AG04450 (cell line): ENCODE measurements around the gene MEI1. TPM values are rescaled to one million over a fixed set of nuclear protein-coding genes. Genes with fewer than 3 reads are reported as not detected.

Experiments
- CTCF ChIA-PET: fragments of 300-600, 350-600 bp; formaldehyde crosslinking; extraction: SDS; loops from one replicate; lab custom pipeline; 2022; ENCODE audit warnings: antibody characterized with exemption, inconsistent platforms; lab: Charles Lee
- POLR2A ChIA-PET: fragments of 350-600 bp; formaldehyde crosslinking; extraction: SDS; loops from one replicate; lab custom pipeline; 2021; ENCODE audit warnings: antibody characterized with exemption, inconsistent platforms; lab: Yijun Ruan, JAX
- DNase-seq: peaks from one replicate; pipeline ENCODE4 v3.0.0-alpha.2; 2011; ENCODE audit warnings: low read depth, low spot score
- H3K27ac ChIP-seq: one replicate; pipeline ENCODE4 v1.5.1; 2012; ENCODE audit warnings: low read depth, low read length, control low read depth
- H3K27me3 ChIP-seq: one replicate; pipeline ENCODE4 v1.6.0; 2012; ENCODE audit warnings: low read length; ENCODE audit not compliant: control insufficient read depth, insufficient read depth
- H3K4me3 ChIP-seq: 2 replicates; pipeline ENCODE4 v1.5.1; 2011; ENCODE audit warnings: mild to moderate bottlenecking, low read depth, low read length, control low read depth
- H3K9me3 ChIP-seq: 2 replicates; pipeline ENCODE4 v1.5.1; 2012; ENCODE audit warnings: low read length; ENCODE audit not compliant: control insufficient read depth, insufficient read depth
- polyA plus RNA-seq: library from polyadenylated mRNA; depleted of rRNA; stranded (reverse); fragments of >200 nt; gene quantifications from 2 replicates; pipeline ENCODE4 v1.2.3, GENCODE V29; 2011
- TF ChIP-seq, protein P1 (sequence below): IDR thresholded peaks from 2 replicates; pipeline ENCODE4 v1.5.1; 2011; ENCODE audit warnings: low read depth, low read length, control low read depth, inconsistent platforms

Gene MEI1
- polyA plus RNA-seq, 1 experiment, result 0.22 TPM

DNA sequence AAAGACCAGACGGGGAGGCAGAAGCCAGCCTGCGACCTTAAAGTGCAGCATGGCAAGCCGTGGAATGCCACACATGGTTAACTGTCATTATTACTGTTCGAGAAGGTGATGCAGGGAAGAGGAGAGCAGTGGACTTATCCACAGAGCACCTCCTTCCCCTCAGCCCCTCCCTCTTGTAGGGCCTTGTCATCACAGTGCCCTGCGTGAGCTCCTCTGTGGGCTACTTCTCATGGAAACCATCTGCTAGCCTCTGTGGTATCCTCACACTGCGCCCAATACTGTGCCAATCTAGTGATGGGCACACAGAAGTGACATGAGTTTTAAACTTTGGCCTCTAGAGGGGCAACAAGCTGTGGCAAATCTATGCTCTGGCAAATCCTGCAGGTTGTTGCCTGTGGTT lies 83.0 kb downstream of the MEI1 start:
- H3K9me3 ChIP-seq, result no peaks in the 10 kb centered on the region
- no peak overlapping the region for H3K27ac ChIP-seq
- peaks cover 2% of the 10 kb centered on the region for H3K27me3 ChIP-seq
- DNase-seq, result no peak
- CTCF ChIA-PET, result interaction anchor here (0.7 to 3.1 kb wide), 3 partner anchors 36 to 143 kb away, joined by 3 to 9 read pairs (median 5); no protein-coding TSS in a partner anchor
- POLR2A ChIA-PET, result no interaction called here
- no peak overlapping the region for H3K4me3 ChIP-seq
- TF ChIP-seq, protein P1, sequence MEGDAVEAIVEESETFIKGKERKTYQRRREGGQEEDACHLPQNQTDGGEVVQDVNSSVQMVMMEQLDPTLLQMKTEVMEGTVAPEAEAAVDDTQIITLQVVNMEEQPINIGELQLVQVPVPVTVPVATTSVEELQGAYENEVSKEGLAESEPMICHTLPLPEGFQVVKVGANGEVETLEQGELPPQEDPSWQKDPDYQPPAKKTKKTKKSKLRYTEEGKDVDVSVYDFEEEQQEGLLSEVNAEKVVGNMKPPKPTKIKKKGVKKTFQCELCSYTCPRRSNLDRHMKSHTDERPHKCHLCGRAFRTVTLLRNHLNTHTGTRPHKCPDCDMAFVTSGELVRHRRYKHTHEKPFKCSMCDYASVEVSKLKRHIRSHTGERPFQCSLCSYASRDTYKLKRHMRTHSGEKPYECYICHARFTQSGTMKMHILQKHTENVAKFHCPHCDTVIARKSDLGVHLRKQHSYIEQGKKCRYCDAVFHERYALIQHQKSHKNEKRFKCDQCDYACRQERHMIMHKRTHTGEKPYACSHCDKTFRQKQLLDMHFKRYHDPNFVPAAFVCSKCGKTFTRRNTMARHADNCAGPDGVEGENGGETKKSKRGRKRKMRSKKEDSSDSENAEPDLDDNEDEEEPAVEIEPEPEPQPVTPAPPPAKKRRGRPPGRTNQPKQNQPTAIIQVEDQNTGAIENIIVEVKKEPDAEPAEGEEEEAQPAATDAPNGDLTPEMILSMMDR, result no peak

DNA sequence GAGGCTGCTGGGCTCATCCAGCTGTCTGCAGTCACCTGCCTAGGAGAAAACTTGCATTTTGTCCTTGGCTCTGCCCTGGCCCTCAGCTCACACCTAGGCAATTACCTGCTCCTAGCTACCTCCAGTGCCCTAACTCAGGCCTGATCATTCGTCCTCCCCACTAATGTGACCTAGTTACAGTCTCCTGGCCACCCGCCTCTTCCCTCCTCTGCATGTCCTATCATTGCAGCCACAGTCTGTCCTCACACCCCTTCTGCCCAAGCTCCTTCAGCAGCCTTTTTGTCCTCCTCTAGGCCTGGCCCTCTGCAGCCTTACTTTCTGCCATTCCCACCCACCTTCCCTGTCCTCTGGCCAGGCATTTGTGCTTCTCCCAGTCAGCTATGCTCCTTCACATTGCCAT lies 83.4 kb downstream of the MEI1 start:
- Histone ChIP-seq H3K9me3 (no peaks in the 10 kb centered on the region), H3K27ac (no peak overlapping the region), H3K4me3 (no peak overlapping the region), H3K27me3 (peaks cover 5% of the 10 kb centered on the region)
- TF ChIP-seq, protein P1, result no peak
- POLR2A ChIA-PET, result no interaction called here
- no peak for DNase-seq
- CTCF ChIA-PET, result interaction anchor here (0.7 to 3.1 kb wide), 3 partner anchors 36 to 143 kb away, joined by 3 to 9 read pairs (median 5); no protein-coding TSS in a partner anchor

DNA sequence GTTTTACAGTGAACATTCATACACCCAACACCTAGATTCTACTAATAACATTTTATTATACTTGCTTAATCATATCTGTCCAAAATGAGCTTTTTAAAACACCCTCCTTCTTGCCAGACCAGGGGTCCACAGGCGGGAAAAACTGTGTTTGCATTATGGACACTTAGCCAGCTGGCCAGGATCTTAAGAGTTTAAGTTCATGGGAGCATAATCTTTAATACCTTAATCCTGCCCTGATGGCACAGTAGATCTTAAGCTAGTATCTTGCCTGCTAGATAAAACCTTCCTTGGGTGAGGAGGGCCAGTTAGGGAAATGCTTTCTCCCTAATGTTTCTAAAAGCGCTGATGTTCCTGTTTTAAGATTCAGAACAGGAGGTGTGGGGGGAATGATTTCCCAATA lies 88.0 kb downstream of the MEI1 start:
- TF ChIP-seq, protein P1, result no peak
- Histone ChIP-seq H3K27ac (no peak overlapping the region), H3K4me3 (no peak overlapping the region), H3K9me3 (no peaks in the 10 kb centered on the region), H3K27me3 (peaks cover 8% of the 10 kb centered on the region)
- DNase-seq, result no peak
- POLR2A ChIA-PET, result no interaction called here
- CTCF ChIA-PET, result interaction anchor here (1.4 kb wide), 1 partner anchor 41 kb away, joined by 5 read pairs; no protein-coding TSS in a partner anchor

DNA sequence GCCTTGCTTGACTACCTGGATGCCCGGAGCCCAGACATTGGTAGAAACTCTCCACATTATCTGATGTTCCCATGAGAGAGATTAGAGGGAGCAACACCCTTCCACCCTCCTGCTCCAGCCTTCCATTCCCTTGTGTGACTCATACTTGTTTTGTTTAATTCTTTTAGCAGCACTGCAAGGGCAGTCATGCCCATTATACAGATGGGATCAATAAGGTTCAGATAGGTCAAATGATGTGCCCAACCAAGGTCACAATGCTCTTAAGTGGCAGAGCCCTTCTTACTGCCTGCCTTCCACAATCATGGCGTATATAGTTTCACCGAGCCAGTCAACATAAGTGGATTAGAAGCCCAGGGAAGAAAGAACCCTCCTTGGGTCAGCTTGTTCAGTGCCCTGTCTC lies 94.6 kb downstream of the MEI1 start:
- DNase-seq, result no peak
- ChIA-PET POLR2A (no interaction called here), CTCF (no interaction called here)
- peaks cover 6% of the 10 kb centered on the region for H3K27me3 ChIP-seq
- TF ChIP-seq, protein P1, result no peak
- no peak overlapping the region for H3K4me3 ChIP-seq
- no peak overlapping the region for H3K27ac ChIP-seq
- no peaks in the 10 kb centered on the region for H3K9me3 ChIP-seq

DNA sequence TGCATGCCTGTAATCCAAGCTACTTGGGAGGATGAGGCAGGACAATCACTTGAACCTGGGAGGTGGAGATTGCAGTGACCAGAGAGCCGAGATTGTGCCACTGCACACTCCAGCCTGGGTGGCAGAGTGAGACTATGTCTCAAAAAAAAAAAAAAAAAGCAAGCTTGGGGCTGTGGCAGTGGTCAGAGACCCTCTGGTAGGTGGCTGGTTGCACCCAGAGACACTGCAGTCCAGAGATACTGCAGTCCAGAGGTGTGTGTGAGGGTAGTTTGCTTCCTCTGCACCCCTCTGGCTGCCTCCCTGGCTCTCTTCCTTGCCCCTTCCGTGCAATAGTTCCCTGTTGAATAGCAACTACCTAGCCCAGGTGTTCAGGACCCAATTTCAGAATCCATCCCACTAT lies 99.4 kb downstream of the MEI1 start:
- Histone ChIP-seq H3K27ac (no peak overlapping the region), H3K4me3 (no peak overlapping the region), H3K27me3 (no peaks in the 10 kb centered on the region), H3K9me3 (no peaks in the 10 kb centered on the region)
- ChIA-PET POLR2A (no interaction called here), CTCF (interaction anchor here (2.1 kb wide), 1 partner anchor 52 kb away, joined by 8 read pairs; no protein-coding TSS in a partner anchor)
- TF ChIP-seq, protein P1, result no peak
- no peak for DNase-seq
